HUES64 (cell line): ENCODE results near the gene BACH2.

Experiments used
- H3K27ac ChIP-seq: 2 replicates; pipeline ENCODE4 v1.7.0; 2013; ENCODE audit warnings: low read depth, low read length, inconsistent platforms
- H3K27me3 ChIP-seq: 2 replicates; pipeline ENCODE4 v1.6.1; 2013; ENCODE audit warnings: mild to moderate bottlenecking, low read length; ENCODE audit not compliant: insufficient read depth
- H3K36me3 ChIP-seq: 2 replicates; pipeline ENCODE4 v1.6.1; 2013; ENCODE audit warnings: mild to moderate bottlenecking, low read length; ENCODE audit not compliant: insufficient read depth
- H3K4me1 ChIP-seq: 2 replicates; pipeline ENCODE4 v1.6.1; 2013; ENCODE audit warnings: mild to moderate bottlenecking, low read length, moderate library complexity; ENCODE audit not compliant: insufficient read depth
- H3K4me3 ChIP-seq: 2 replicates; pipeline ENCODE4 v1.5.1; 2013; ENCODE audit warnings: mild to moderate bottlenecking, low read length, moderate library complexity
- H3K9ac ChIP-seq: 2 replicates; pipeline ENCODE4 v1.6.1; 2013; ENCODE audit warnings: mild to moderate bottlenecking, low read depth, low read length
- H3K9me3 ChIP-seq: 2 replicates; pipeline ENCODE4 v1.6.1; 2013; ENCODE audit warnings: low read depth, low read length; ENCODE audit not compliant: insufficient read depth
- WGBS: fragments of 150-250, 120-280 bp; methylation state at CpG from one replicate; pipeline ENCODE4 v1.1.7; 2013; ENCODE audit warnings: missing lambda C conversion rate; 5-methylcytosine and 5-hydroxymethylcytosine counted together

Gene BACH2

DNA sequence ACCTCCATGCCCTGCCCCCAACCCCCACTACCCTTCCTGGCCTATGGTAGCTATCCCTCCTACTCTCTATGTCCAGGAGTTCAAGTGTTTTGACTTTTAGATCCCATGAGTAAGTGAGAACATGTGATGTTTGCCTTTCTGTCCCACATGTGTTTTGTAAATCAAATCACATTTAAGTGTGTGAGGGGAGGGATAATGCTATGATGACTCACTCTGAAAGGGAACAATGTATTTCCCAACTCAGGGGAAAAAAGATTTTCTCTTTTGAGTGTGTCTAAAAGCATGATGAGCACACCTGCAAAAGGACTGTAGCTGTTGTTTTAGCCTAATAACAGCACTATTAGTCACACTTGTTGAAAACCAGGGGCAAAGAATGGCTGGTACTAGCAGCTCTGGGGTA, 208.6 kb downstream of the BACH2 start:
- no peaks in the 10 kb centered on the region for H3K9me3 ChIP-seq
- H3K27ac ChIP-seq, result no peak overlapping the region
- H3K27me3 ChIP-seq, result no peaks in the 10 kb centered on the region
- H3K4me1 ChIP-seq, result no peaks in the 10 kb centered on the region; the same call in 1 of the 2 replicates
- H3K36me3 ChIP-seq, result no peaks in the 10 kb centered on the region
- H3K4me3 ChIP-seq, result no peak overlapping the region
- H3K9ac ChIP-seq, result no peak overlapping the region

DNA sequence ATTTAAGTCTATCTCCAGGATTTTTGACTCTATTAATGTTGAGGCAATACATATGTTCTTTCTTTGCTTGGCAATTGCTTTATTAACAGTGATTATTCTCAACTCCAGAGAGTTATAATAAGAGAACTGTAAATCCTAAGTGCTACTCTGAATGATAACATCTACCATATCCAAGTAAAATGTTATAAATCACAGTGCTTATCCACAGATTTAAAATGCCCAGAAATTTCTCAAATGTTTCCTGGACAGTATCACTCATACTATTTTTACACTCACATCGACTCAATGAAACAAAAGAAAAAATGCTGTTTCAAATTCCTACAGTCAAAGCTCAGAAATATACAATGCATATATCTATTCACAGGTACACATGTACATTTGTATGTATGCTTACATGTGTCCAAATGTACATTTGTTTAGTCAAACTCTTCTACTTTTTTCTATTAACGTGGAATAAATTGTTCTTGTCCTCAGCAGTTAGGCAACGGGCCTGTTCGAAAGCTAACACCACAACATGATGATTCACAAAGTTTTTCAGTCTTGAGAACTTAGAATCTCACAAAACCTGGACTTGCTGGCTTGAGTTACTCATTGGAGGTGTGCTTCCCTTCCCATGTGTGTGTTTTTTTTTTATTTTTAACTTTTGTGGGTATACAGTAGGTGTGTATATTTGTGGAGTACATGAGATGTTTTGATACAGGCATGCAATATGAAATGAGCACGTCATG, 209.4 kb downstream of the BACH2 start:
- no peaks in the 10 kb centered on the region for H3K36me3 ChIP-seq

GRCh38 chr6:90086517-90086916, 210.1 kb downstream of the BACH2 start:
- H3K4me1 ChIP-seq, result no peaks in the 10 kb centered on the region; the same call in 1 of the 2 replicates
- 82% methylated on average over 7 of the region's 7 CpGs for WGBS
- no peak overlapping the region for H3K9ac ChIP-seq
- H3K9me3 ChIP-seq, result no peaks in the 10 kb centered on the region
- H3K27ac ChIP-seq, result no peak overlapping the region
- no peaks in the 10 kb centered on the region for H3K36me3 ChIP-seq
- H3K27me3 ChIP-seq, result no peaks in the 10 kb centered on the region
- H3K4me3 ChIP-seq, result no peak overlapping the region

More for the DNA sequence above, 209.4 kb downstream of the BACH2 start:
- WGBS, result 98% methylated on average over 4 of the region's 5 CpGs
- H3K27me3 ChIP-seq, result no peaks in the 10 kb centered on the region
- no peak overlapping the region for H3K9ac ChIP-seq
- no peaks in the 10 kb centered on the region; the same call in 1 of the 2 replicates for H3K4me1 ChIP-seq
- no peak overlapping the region for H3K27ac ChIP-seq
- H3K4me3 ChIP-seq, result no peak overlapping the region
- H3K9me3 ChIP-seq, result no peaks in the 10 kb centered on the region

DNA sequence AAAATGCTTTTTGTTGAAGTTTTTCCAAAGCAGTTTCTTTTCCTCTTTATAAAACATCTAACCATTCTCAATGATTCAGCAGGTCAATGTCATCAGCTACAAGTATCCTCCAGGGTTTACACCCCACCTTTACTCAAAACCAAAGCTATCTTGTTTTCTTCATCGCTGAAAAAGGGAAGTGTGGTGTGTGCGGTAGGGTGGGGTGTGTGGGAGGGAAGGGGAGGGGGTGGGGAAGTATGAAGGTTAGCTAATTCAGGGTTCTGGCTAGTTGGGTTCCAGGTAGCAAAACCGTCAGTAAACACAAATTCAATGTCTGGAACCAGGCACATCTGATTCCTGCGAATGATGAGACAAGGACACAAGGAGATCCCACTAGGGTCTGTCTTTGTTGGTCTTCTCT, 212.8 kb downstream of the BACH2 start:
- no peak overlapping the region for H3K27ac ChIP-seq
- WGBS, result 90% methylated on average over 4 of the region's 4 CpGs

DNA sequence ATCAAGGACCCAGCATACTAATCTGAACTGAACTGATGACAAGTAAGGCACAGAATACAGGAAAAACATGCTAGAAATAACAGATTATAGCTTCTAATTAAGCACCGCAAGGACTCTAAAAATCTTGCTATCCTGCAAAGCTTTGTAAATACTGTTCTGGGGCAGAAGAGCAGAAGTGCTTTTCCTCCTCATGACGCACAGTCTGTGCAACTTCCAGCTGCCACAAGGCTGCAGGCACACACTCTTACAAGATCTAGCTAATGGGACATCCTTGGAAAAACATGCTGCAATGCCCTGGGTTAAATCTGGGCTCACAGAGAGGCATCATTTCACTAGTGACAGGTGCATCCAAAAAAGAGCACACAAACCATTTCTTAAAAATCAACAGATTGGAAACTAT, 213.8 kb downstream of the BACH2 start:
- Histone ChIP-seq H3K36me3 (no peaks in the 10 kb centered on the region), H3K9ac (no peak overlapping the region), H3K27me3 (no peaks in the 10 kb centered on the region), H3K4me1 (no peaks in the 10 kb centered on the region; the same call in 1 of the 2 replicates), H3K27ac (no peak overlapping the region), H3K4me3 (no peak overlapping the region), H3K9me3 (no peaks in the 10 kb centered on the region)
- 95% methylated on average over 2 of the region's 2 CpGs for WGBS

More for the DNA sequence above, 212.8 kb downstream of the BACH2 start:
- Histone ChIP-seq H3K4me3 (no peak overlapping the region), H3K27me3 (no peaks in the 10 kb centered on the region), H3K36me3 (no peaks in the 10 kb centered on the region), H3K9ac (no peak overlapping the region), H3K9me3 (no peaks in the 10 kb centered on the region), H3K4me1 (no peaks in the 10 kb centered on the region; the same call in 1 of the 2 replicates)

- H3K4me3 ChIP-seq, result no peak overlapping the region
- no peaks in the 10 kb centered on the region for H3K36me3 ChIP-seq
- no peaks in the 10 kb centered on the region for H3K9me3 ChIP-seq
- no peak overlapping the region for H3K27ac ChIP-seq
- H3K4me1 ChIP-seq, result no peaks in the 10 kb centered on the region
- 93% methylated on average over 9 of the region's 9 CpGs for WGBS
- no peak overlapping the region for H3K9ac ChIP-seq
- no peaks in the 10 kb centered on the region for H3K27me3 ChIP-seq
These were observed 215.7 kb downstream of the BACH2 start for GRCh38 chr6:90080876-90081481.

DNA sequence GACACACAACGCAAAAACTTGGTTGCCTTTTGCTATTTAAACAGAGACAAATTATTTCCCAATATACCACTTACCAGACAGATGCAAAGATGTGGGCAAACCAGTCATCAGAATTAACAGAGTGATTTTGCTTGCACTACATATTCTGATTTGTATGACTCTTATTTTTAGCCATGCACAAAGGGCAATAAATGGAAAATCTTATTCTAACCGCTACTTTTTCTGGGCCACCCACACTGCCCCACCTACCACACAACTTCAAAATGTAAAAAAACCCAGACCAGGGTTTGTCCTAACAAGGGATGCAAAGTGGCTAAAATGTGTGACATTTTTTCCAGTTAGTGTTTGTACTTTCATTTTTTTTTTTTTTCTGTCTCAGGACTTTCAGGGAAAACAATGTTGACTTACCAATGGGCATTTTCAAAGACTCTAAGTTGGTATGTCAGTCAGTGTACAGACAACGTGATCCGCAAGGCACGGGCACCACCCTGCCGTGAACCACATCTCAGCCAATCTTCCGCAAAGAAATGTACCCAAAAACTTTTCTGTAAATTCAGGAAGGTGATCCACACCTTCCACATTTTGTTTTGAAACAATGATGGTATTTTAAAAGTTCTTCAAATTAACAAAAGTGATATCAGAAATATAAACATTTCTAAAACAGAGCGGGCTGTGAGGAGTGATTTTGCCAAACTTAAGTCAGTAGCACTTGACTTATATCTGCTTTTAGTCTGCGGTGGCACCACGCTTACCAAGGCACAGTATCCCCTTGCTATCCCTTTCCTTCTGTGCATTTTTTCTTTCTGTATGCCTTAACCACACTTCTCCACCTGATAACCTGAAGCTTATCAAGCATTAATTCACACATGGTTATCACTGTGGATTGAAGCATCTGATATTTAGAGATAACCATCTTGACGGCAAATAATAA, 216.8 kb downstream of the BACH2 start:
- no peak overlapping the region for H3K9ac ChIP-seq
- no peaks in the 10 kb centered on the region for H3K36me3 ChIP-seq
- no peak overlapping the region for H3K4me3 ChIP-seq
- WGBS, result 96% methylated on average over 11 of the region's 11 CpGs
- no peaks in the 10 kb centered on the region for H3K9me3 ChIP-seq
- peaks cover under 1% of the 10 kb centered on the region; the same call in 1 of the 2 replicates for H3K4me1 ChIP-seq
- H3K27ac ChIP-seq, result no peak overlapping the region
- H3K27me3 ChIP-seq, result no peaks in the 10 kb centered on the region

- 80% methylated on average over 10 of the region's 10 CpGs for WGBS
- H3K27me3 ChIP-seq, result no peaks in the 10 kb centered on the region
- H3K4me3 ChIP-seq, result no peak overlapping the region
These were observed 217.9 kb downstream of the BACH2 start for GRCh38 chr6:90078513-90079289.

DNA sequence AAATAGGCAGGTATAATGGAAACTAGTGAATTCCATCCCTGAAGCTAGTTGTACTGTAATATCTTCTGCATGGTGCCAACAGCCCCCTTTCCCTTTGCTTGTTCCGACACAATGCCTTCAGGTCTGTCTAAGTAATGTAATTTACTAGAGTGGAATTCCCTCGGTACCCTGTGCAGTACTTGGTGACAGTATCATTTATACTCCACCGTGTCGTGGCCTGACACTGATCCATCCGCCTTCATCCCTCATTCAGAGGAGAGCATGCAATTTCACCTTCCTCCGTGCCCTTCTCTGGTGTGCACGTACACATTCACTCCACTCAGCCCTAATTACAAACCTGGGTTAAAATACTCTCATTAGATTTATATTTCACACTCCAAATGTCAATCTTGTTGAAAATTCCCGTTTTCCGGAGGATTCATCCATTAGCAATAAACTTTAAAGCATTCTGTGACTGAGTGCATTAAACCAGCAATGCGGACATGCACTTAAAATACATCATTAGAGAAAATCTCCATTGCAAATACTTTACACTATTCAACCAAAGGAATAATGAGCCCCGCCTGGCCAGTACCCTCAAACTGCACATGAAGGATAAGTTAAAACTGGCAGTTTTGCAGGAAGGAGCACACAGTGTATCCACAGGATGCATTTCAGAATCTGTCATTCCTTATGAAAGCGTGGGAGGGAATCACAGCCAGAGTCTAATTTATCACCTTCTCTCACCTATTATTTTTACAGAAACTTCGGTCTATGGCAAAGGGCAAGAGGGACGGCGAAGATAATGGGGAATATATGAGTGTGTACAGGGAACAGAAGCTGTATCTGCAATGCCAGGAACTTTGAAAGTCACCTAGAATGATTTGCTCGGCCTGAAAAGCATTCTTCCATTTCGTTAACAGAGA, 219.9 kb downstream of the BACH2 start:
- no peak overlapping the region for H3K27ac ChIP-seq

More at GRCh38 chr6:90078513-90079289, 217.9 kb downstream of the BACH2 start:
- no peaks in the 10 kb centered on the region for H3K9me3 ChIP-seq
- no peaks in the 10 kb centered on the region for H3K36me3 ChIP-seq
- no peak overlapping the region for H3K27ac ChIP-seq
- H3K4me1 ChIP-seq, result peaks cover 7% of the 10 kb centered on the region; the same call in 1 of the 2 replicates
- no peak overlapping the region for H3K9ac ChIP-seq

More for the DNA sequence above, 219.9 kb downstream of the BACH2 start:
- H3K4me3 ChIP-seq, result no peak overlapping the region
- H3K27me3 ChIP-seq, result no peaks in the 10 kb centered on the region
- no peak overlapping the region for H3K9ac ChIP-seq
- WGBS, result 95% methylated on average over 17 of the region's 17 CpGs
- H3K36me3 ChIP-seq, result no peaks in the 10 kb centered on the region
- H3K9me3 ChIP-seq, result no peaks in the 10 kb centered on the region
- H3K4me1 ChIP-seq, result peaks cover 12% of the 10 kb centered on the region; the same call in 1 of the 2 replicates
